Heart right ventricle (tissue), 16 donors: ENCODE data around the gene EEFSEC. TPM values are rescaled to one million over a fixed set of nuclear protein-coding genes. Genes with fewer than 3 reads are reported as not detected.

Source experiments
- ATAC-seq, 8 donors: fragments of 200-7000 bp; cut with Tn5 transposase; one replicate each; pipeline ENCODE4 v1.9.1; 2020; ENCODE audit warnings: mild to moderate bottlenecking in 8 of 8, moderate library complexity in 8 of 8, moderate number of reproducible peaks in 1 of 8
- DNase-seq, 2 donors: peaks; one replicate each; pipeline ENCODE4 v3.0.0-alpha.2; 2020
- H3K27ac ChIP-seq, 10 donors: fragments of 200-600 bp; sonication (generic) in 2 of 10; one replicate each; pipeline versions ENCODE4 v1.5.0 to v1.8.0; 2020 to 2022; ENCODE audit warnings: mild to moderate bottlenecking in 3 of 10
- H3K27me3 ChIP-seq, 7 donors: fragments of 200-600 bp; one replicate each; pipeline ENCODE4 v1.8.0; 2021 to 2022; ENCODE audit warnings: mild to moderate bottlenecking in 2 of 7
- H3K36me3 ChIP-seq, 9 donors: fragments of 200-600 bp; sonication (generic) in 1 of 9; one replicate each; pipeline versions ENCODE4 v1.5.0 to v1.8.0; 2020 to 2022; ENCODE audit warnings: mild to moderate bottlenecking in 2 of 9
- H3K4me1 ChIP-seq, 9 donors: fragments of 200-600 bp; sonication (generic) in 1 of 9; one replicate each; pipeline versions ENCODE4 v1.5.0 to v1.8.0; 2020 to 2022; ENCODE audit warnings: mild to moderate bottlenecking in 4 of 9
- H3K4me3 ChIP-seq, 10 donors: fragments of 200-600 bp; sonication (generic) in 2 of 10; one replicate each; pipeline versions ENCODE4 v1.5.0 to v1.8.0; 2020 to 2022; ENCODE audit warnings: mild to moderate bottlenecking in 7 of 10, moderate library complexity in 2 of 10
- H3K9me3 ChIP-seq, 11 donors: fragments of 200-600 bp in 10 of 11; sonication (generic) in 2 of 11; one replicate each; pipeline versions ENCODE4 v1.5.0 to v1.8.0; 2013 to 2022; ENCODE audit warnings: mild to moderate bottlenecking in 2 of 11, control low read depth in 1 of 11, moderate library complexity in 1 of 11
- WGBS, 2 donors: extraction: QIAGEN DNeasy Blood & Tissue Kit; methylation state at CpG; one replicate each; pipeline ENCODE4 v1.1.7; 2013; ENCODE audit warnings: inconsistent platforms in 1 of 2; 5-methylcytosine and 5-hydroxymethylcytosine counted together
- intact Hi-C, 10 donors: fragments of 100-400 bp; cut with DNase I; formaldehyde crosslinking; loops; one replicate each; pipeline versions ENCODE4 v1.11.1 to v1.14.2; 2022
- polyA plus RNA-seq, 2 donors: library from polyadenylated mRNA; stranded (reverse); fragments of 200-250 nt; gene quantifications; one replicate each; pipeline ENCODE4 v1.2.3, GENCODE V29; 2013
- total RNA-seq, 10 donors: library from RNA; stranded (reverse); fragmentation: NEBNext Ultra II Directional in 3 of 10; extraction: Animal tissue kit (Norgen Biotek cat#: 25700) in 3 of 10; gene quantifications; one replicate each; pipeline versions ENCODE4 v1.2.1 to v1.2.4, GENCODE V29; 2021 to 2023
- TF ChIP-seq, protein P1 (sequence below), 9 donors: fragments of 200-600 bp; sonication (generic) in 2 of 9; IDR thresholded peaks; one replicate each; pipeline versions ENCODE4 v1.5.0 to v1.8.0; 2021 to 2022; ENCODE audit warnings: antibody characterized with exemption in 9 of 9, mild to moderate bottlenecking in 5 of 9, moderate library complexity in 1 of 9
- donor health status: Arrhythmogenic right ventricular cardiomyopathy.
- donor health status: ischemic (EF 13 %, LVEDD 7.1; RV severe dilation, severe dysfunction).
- donor health status: healthy with polysubstance abuse.
- donor health status: DM: no; HTN: yes; CAD: no.
- donor health status: DM: no; HTN: no; CAD: no.
- donor health status: ischemic (EF 25% LVEDD 6.9; RV normal size, moderate dysfunction).
- donor health status: ischemic (EF 25% LVEDD 5.7; RV mildly dilated, moderate dysfunction).
- donor health status: healthy.
- donor health status: DM: yes; HTN: yes; CAD: no.
- donor health status: Ischemic cardiomyopathy.
- donor health status: ischemic (EF 35%, LVEDD 5.7; RV mildly dilated, moderate dysfunction).
- donor health status: nonischemic (EF 11% LVEDD 7.7; RV severe dilation, severe dysfunction).
- donor health status: DM: yes; HTN: yes; CAD: no.
- donor health status: PGD.
- donor health status: ischemic (EF 29% LVEDD 5.4; RV normal size, mild dysfunction).
- donor health status: nonischemic (EF 23%, LVEDD 6.1; RV moderate dilation, normal function).

The EEFSEC gene
- total and polyA plus RNA-seq, 12 donors = 16.5 to 29.5 (median 25.0) TPM

DNA sequence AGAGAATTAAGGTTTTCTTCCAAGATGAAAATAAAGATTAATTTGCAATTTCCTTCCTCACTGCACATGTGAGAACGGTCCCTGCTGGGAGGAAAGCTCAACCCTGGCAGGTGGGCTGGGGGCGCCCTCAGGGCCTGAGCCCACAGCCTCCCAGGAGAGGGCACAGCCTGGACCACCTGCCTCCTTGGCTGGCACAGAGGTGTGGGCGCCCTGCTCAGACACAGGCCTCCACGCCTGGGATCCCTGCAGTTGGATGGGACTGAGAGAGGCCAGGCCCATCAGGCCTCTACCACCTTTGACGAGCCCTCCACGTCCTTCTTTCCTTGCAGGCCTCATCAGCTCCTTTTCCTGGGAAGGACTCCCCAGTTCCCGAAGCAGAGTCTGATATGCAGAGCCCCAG, 267.0 kb downstream of the EEFSEC start:
- Histone ChIP-seq H3K4me3 (no peak overlapping the region), H3K4me1 (peaks cover 0 to 3% (median 0%) of the 10 kb centered on the region in 9 donors), H3K36me3 (no peaks in the 10 kb centered on the region), H3K27me3 (no peaks in the 10 kb centered on the region), H3K9me3 (peaks cover 0 to 7% (median 0%) of the 10 kb centered on the region in 11 donors), H3K27ac (no peak overlapping the region)
- ATAC-seq (no peak), DNase-seq (no peak)
- TF ChIP-seq, protein P1, sequence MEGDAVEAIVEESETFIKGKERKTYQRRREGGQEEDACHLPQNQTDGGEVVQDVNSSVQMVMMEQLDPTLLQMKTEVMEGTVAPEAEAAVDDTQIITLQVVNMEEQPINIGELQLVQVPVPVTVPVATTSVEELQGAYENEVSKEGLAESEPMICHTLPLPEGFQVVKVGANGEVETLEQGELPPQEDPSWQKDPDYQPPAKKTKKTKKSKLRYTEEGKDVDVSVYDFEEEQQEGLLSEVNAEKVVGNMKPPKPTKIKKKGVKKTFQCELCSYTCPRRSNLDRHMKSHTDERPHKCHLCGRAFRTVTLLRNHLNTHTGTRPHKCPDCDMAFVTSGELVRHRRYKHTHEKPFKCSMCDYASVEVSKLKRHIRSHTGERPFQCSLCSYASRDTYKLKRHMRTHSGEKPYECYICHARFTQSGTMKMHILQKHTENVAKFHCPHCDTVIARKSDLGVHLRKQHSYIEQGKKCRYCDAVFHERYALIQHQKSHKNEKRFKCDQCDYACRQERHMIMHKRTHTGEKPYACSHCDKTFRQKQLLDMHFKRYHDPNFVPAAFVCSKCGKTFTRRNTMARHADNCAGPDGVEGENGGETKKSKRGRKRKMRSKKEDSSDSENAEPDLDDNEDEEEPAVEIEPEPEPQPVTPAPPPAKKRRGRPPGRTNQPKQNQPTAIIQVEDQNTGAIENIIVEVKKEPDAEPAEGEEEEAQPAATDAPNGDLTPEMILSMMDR (IDR thresholded peaks at IDR 0.05) = no peak
- intact Hi-C loops = loop anchor here in 4 of 10 donors (5.0 to 10.0 kb wide), 4 partner anchors 167 to 325 kb away; no protein-coding TSS in a partner anchor
- WGBS, 2 donors = 92 to 97% methylated on average over 7 of the region's 7 CpGs

DNA sequence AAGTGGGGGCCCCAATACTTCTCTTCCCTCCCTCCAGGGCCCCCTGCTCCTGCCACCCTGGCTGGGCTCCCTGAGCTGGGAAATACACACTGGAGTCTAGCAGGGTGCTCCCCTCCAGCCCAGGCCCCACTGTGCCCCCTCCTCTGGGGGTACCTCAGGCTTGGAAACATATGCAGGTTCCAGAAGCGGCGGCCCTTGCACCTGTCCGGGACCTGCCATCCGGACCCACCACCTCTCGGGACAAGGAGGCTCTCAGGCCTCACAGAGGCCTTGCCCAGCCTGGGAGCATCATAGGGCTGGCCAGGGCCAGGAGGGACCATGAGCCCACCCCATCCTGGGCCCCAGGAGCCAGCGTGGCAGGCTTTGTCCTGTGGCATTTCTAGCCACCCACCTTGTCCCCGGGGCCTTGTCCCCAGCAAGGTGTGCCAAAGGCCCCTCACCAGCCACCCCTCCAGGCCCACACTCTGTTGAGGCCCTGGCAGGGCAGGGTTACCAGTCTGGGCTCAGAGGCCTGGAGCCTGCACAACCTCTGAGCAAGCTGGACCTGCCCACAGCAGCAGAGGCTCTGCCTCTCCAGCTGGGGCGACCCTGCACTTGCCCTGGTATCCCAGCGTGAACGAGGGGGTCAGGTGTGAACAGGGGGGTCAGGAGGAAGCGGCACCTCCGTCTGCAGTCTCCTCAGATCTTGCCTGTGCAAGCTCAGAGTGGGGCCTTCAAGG, 267.6 kb downstream of the EEFSEC start:
- ATAC-seq = no peak
- 90 to 91% methylated on average over 12 of the region's 12 CpGs for WGBS, 2 donors
- intact Hi-C loops = loop anchor here in 4 of 10 donors (5.0 to 10.0 kb wide), 4 partner anchors 166 to 326 kb away; no protein-coding TSS in a partner anchor
- TF ChIP-seq, protein P1 (IDR thresholded peaks at IDR 0.05) = no peak
- Histone ChIP-seq H3K27me3 (no peaks in the 10 kb centered on the region), H3K36me3 (no peaks in the 10 kb centered on the region), H3K4me1 (peaks cover 0 to 7% (median under 1%) of the 10 kb centered on the region in 9 donors), H3K27ac (no peak overlapping the region), H3K9me3 (peaks cover 0 to 7% (median 0%) of the 10 kb centered on the region in 11 donors), H3K4me3 (no peak overlapping the region)
- DNase-seq = no peak

GRCh38 chr3:128421439-128421836, 268.2 kb downstream of the EEFSEC start:
- WGBS, 2 donors = 71 to 74% methylated on average over 7 to 11 of the region's 11 CpGs
- ATAC-seq (no peak), DNase-seq (peak in 1 of 2 donors; percentile 3)
- Histone ChIP-seq H3K4me1 (peaks cover 0 to 12% (median 4%) of the 10 kb centered on the region in 9 donors), H3K4me3 (no peak overlapping the region), H3K36me3 (no peaks in the 10 kb centered on the region), H3K27me3 (peaks cover 0 to under 1% (median 0%) of the 10 kb centered on the region in 7 donors), H3K9me3 (peaks cover 0 to 7% (median 0%) of the 10 kb centered on the region in 11 donors), H3K27ac (no peak overlapping the region)
- TF ChIP-seq, protein P1 (IDR thresholded peaks at IDR 0.05) = no peak
- intact Hi-C loops = loop anchor here in 4 of 10 donors (5.0 to 10.0 kb wide), 4 partner anchors 166 to 327 kb away; no protein-coding TSS in a partner anchor

DNA sequence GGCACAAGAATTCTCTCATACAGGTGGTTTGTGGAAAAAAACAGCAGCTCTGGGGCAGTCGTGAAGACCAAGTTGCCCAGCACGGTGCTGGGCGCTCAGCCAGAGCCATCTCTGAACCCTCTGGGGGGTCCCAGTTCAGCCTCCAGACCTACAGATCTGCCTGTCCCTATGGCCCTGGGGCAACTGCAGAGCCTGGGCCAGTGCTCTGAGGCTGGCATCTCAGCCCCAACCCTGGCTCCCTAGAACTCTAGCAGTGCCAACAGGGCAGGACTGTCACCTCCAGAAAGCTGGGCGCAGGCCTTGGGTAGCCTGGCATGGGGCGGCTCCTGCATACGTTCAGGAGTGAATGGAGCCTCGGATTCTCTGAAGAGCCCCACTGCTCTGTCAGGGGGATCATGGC, 268.7 kb downstream of the EEFSEC start:
- WGBS, 2 donors = 82 to 93% methylated on average over 7 of the region's 7 CpGs
- H3K27me3 ChIP-seq = peaks cover 0 to 4% (median 0%) of the 10 kb centered on the region in 7 donors
- DNase-seq (peak in 1 of 2 donors; percentile 6), ATAC-seq (no peak)
- H3K36me3 ChIP-seq = no peaks in the 10 kb centered on the region
- TF ChIP-seq, protein P1 (IDR thresholded peaks at IDR 0.05) = no peak
- peaks cover 0 to 7% (median 0%) of the 10 kb centered on the region in 11 donors for H3K9me3 ChIP-seq
- intact Hi-C loops = loop anchor here in 4 of 10 donors (5.0 to 10.0 kb wide), 4 partner anchors 165 to 327 kb away; no protein-coding TSS in a partner anchor
- no peak overlapping the region for H3K27ac ChIP-seq
- no peak overlapping the region for H3K4me3 ChIP-seq
- H3K4me1 ChIP-seq = peaks cover 0 to 16% (median 7%) of the 10 kb centered on the region in 9 donors
